ENCODE results near the gene PDE1A. TPM values are rescaled to one million over a fixed set of nuclear protein-coding genes. Genes with fewer than 3 reads are reported as not detected.

PDE1A gene
- total RNA-seq, 1 donor from 2014 or later: 27.8 TPM

GRCh38 chr2:182248362-182248761 lies 178.5 kb downstream of the PDE1A start:
- Mint-ChIP-seq H3K27me3 (ENCODE audit: low read depth) (no peaks in the 10 kb centered on the region), H3K9me3 (peaks cover 7% of the 10 kb centered on the region), H3K27ac (ENCODE audit: unreplicated experiment) (no peak overlapping the region), H3K4me1 (peaks cover 35% of the 10 kb centered on the region), H3K36me3 (ENCODE audit: low read depth) (peaks cover 5% of the 10 kb centered on the region), H3K4me3 (no peak overlapping the region)
- no peak for TF ChIP-seq CTCF (conservative IDR thresholded peaks at IDR 0.05)
- no peak for DNase-seq (ENCODE audit: low read depth, low spot score)

- H3K4me1 Mint-ChIP-seq: peaks cover 38% of the 10 kb centered on the region
- no peaks in the 10 kb centered on the region for H3K27me3 Mint-ChIP-seq (ENCODE audit: low read depth)
- peaks cover 4% of the 10 kb centered on the region for H3K36me3 Mint-ChIP-seq (ENCODE audit: low read depth)
- no peak overlapping the region for H3K27ac Mint-ChIP-seq (ENCODE audit: unreplicated experiment)
- no peak for TF ChIP-seq CTCF (conservative IDR thresholded peaks at IDR 0.05)
- no peak overlapping the region for H3K4me3 Mint-ChIP-seq
- H3K9me3 Mint-ChIP-seq: peaks cover 3% of the 10 kb centered on the region
- DNase-seq (ENCODE audit: low read depth, low spot score): no peak
Observed at GRCh38 chr2:182247831-182248230, 179.0 kb downstream of the PDE1A start.

- peaks cover 3% of the 10 kb centered on the region for H3K9me3 Mint-ChIP-seq
- DNase-seq (ENCODE audit: low read depth, low spot score): no peak
- peaks cover 42% of the 10 kb centered on the region for H3K4me1 Mint-ChIP-seq
- TF ChIP-seq CTCF (conservative IDR thresholded peaks at IDR 0.05): no peak
- H3K36me3 Mint-ChIP-seq (ENCODE audit: low read depth): peaks cover 4% of the 10 kb centered on the region
- H3K27me3 Mint-ChIP-seq (ENCODE audit: low read depth): no peaks in the 10 kb centered on the region
- H3K4me3 Mint-ChIP-seq: peak overlapping the region; percentile 4
- H3K27ac Mint-ChIP-seq (ENCODE audit: unreplicated experiment): peak overlapping the region; percentile 23
Observed at GRCh38 chr2:182245963-182246362, 180.9 kb downstream of the PDE1A start.

GRCh38 chr2:182242609-182243008 lies 184.2 kb downstream of the PDE1A start:
- no peak for TF ChIP-seq CTCF (conservative IDR thresholded peaks at IDR 0.05)
- Mint-ChIP-seq H3K27me3 (ENCODE audit: low read depth) (no peaks in the 10 kb centered on the region), H3K9me3 (peaks cover 3% of the 10 kb centered on the region), H3K36me3 (ENCODE audit: low read depth) (peaks cover 8% of the 10 kb centered on the region), H3K27ac (ENCODE audit: unreplicated experiment) (no peak overlapping the region), H3K4me1 (peaks cover 41% of the 10 kb centered on the region), H3K4me3 (no peak overlapping the region)
- no peak for DNase-seq (ENCODE audit: low read depth, low spot score)

GRCh38 chr2:182241936-182242335 lies 184.9 kb downstream of the PDE1A start:
- Mint-ChIP-seq H3K36me3 (ENCODE audit: low read depth) (peaks cover 12% of the 10 kb centered on the region), H3K4me3 (no peak overlapping the region), H3K4me1 (peaks cover 34% of the 10 kb centered on the region), H3K27ac (ENCODE audit: unreplicated experiment) (no peak overlapping the region), H3K9me3 (peaks cover 7% of the 10 kb centered on the region), H3K27me3 (ENCODE audit: low read depth) (no peaks in the 10 kb centered on the region)
- no peak for TF ChIP-seq CTCF (conservative IDR thresholded peaks at IDR 0.05)
- no peak for DNase-seq (ENCODE audit: low read depth, low spot score)

All from neural crest cell (in vitro differentiated cells).